Measurements from ENCODE around the gene PFKFB2. TPM values are rescaled to one million over a fixed set of nuclear protein-coding genes. Genes with fewer than 3 reads are reported as not detected.

The PFKFB2 gene
- 10.4 TPM for total RNA-seq

GRCh38 chr1:207052911-207053769, at the start of gene PFKFB2:
Gene PFKFB2, plus strand, starts transcription at chr1:207053275. Its CDS starts 1,443 bp downstream, at chr1:207054718.

DNA sequence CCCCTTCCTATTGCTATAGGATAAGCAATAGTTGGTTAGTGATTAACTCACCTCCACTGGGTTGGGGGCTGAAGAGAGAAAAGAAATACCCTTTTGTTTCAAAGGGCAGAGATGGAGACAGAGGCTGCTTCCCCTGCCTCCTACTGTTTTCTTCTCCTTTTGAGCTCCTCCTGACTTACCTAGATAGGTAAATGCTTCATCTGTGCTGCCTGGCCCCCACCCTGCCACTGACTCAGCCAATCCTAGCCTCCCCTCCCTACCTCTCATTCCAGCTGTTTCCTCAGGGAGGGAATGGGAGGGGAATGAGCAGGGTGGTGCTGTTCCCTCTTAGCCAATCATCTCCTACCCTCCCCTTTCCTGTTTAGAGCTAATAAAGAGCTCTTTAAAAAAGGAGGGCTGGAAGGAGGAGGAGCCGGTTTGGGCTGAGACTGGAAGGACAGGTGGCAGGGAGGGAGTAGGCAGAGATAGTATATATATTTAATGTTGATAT, 20.5 kb upstream of the PFKFB2 start, which contains the start of gene C1orf116:
Gene C1orf116 (minus strand): TSS at position 229 of the 490 bp plus-strand sequence. CDS start 5,158 bp downstream, outside the sequence.

DNA sequence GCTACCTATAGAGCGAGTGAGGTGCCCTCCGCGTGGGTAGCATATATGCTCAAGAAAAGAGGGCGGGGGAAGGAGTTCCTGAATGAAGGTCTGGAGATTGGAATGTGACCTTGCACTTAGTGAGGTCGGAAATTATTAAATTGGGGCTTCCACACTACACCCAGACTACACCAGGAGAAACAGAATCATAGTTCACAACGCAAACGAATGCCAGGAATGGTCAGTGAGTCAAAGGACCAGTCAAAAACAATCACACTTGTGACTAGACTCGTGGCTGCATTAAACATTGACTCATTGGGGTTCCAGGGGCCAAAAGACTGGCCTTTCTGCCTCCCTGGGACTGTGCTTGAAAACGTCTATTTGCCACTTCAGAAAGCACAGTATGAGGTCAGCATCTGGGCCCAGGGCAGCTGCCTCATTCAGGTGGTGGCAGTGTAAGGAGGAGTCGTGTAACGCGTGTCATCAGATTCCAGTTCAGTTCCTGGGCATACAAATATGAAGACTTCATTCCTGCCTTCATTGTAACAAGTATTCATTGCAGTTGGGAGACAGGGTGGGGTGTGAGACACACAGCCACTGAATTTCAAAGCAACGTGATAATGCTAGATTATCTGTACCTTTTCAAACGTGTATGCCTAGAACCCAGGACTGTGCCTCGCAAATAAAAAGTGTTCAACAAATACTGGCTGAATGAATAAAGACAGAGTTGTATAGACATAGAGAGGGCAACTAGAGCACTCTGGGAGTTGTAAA, 1.7 kb upstream of the PFKFB2 start, which contains the start of gene YOD1:
Gene YOD1 (minus strand): TSS at position 18 of the 753 bp plus-strand sequence. CDS start 178 bp downstream, outside the sequence.

DNA sequence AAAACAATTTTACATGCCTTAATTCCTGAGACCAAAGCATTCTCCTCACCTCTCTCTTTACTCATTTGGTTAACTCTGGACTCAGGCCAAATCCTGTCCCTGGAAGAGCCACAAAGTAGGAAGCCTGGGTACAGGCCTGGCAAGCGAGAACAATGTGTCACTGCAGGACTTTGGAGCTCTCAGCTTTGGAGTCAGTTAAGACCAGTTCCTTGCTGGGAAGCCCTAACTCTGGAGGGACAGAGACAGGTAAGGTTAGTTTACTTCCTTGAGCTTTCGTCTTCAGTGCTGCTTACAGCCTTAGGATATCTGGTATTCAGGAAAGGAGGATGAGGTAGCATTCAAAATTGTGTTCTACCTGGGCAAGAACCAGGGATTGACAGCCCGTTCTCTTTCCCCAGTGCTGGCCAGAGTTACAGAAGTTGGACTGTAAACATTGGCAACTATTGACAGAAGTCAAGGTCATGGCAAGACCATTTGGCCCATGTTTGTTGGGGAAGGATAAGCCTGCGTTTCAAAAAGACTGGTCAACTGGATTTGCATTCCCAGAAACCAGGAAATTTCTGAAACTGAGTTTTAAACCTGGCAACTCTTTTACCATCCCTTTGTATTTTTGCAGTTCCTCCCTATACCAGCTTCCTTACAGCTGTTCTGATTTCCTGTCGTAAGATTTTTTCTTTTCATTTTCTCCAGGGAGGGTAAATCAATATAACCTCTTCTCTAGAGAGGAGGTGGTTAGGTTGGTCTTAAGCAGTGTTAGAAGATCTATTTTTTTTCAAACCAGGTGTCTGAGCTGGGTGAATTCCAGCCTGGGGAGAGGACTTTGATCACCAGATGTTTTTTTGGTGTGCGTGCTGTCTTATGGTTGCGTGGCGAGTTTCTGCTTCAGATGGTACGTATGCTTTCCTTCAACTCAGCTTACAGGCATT, 35.9 kb downstream of the PFKFB2 start, which contains the start of gene C4BPB:
Gene C4BPB (plus strand): TSS at position 160 of the 926 bp plus-strand sequence. CDS start 672 bp downstream, at position 832.

DNA sequence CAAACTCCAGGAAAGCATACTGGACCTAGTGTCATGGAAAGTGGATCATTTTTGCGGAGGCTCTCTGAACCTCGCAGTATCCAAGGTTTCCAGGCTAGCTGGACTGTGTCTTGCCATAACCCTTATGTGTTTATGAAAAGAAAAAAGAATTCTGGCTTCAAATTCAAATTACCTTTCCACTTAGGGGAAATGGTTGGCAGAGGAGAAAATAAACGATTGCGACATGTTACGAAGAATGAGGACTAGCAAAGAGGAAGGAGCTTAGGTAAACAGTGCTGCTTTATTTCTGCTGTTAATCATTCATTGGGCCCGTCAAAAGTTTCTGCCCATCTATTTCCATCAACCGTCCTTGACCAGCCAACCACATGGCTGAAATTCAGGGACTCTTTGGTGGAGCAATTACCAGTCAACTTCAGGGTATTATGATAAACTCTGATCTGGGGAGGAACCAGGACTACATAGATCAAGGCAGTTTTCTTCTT, 50.9 kb downstream of the PFKFB2 start, which contains the start of gene C4BPA:
Gene C4BPA (plus strand): TSS at position 342 of the 482 bp plus-strand sequence. CDS start 8,793 bp downstream, outside the sequence.

Other genes starting within 250 kb of the PFKFB2 start
- not detected for gene IL20, start 187.7 kb upstream of the PFKFB2 start, total RNA-seq
- gene IL24, start 155.8 kb upstream of the PFKFB2 start, total RNA-seq: not detected
- 1.3 TPM for gene FCMR, start 131.3 kb upstream of the PFKFB2 start, total RNA-seq
- 23.3 TPM for gene PIGR, start 106.8 kb upstream of the PFKFB2 start, total RNA-seq
- gene FCAMR, start 82.8 kb upstream of the PFKFB2 start, total RNA-seq: not detected
- gene C1orf116, start 20.5 kb upstream of the PFKFB2 start, total RNA-seq: 2.9 TPM
- 20.8 TPM for gene YOD1, start 2.1 kb upstream of the PFKFB2 start, total RNA-seq
- 0.60 TPM for gene C4BPB, start 35.6 kb downstream of the PFKFB2 start, total RNA-seq
- not detected for gene C4BPA, start 51.0 kb downstream of the PFKFB2 start, total RNA-seq